ENCODE measurements around the gene TUBAL3. TPM values are rescaled to one million over a fixed set of nuclear protein-coding genes. Genes with fewer than 3 reads are reported as not detected.

Gene TUBAL3
- total and polyA plus RNA-seq, 9 of the 15 experiments (the other 6 are each of a cell fraction or from before 2014, with no cell fraction given): 5.5 to 10.1 (median 6.9) TPM

DNA sequence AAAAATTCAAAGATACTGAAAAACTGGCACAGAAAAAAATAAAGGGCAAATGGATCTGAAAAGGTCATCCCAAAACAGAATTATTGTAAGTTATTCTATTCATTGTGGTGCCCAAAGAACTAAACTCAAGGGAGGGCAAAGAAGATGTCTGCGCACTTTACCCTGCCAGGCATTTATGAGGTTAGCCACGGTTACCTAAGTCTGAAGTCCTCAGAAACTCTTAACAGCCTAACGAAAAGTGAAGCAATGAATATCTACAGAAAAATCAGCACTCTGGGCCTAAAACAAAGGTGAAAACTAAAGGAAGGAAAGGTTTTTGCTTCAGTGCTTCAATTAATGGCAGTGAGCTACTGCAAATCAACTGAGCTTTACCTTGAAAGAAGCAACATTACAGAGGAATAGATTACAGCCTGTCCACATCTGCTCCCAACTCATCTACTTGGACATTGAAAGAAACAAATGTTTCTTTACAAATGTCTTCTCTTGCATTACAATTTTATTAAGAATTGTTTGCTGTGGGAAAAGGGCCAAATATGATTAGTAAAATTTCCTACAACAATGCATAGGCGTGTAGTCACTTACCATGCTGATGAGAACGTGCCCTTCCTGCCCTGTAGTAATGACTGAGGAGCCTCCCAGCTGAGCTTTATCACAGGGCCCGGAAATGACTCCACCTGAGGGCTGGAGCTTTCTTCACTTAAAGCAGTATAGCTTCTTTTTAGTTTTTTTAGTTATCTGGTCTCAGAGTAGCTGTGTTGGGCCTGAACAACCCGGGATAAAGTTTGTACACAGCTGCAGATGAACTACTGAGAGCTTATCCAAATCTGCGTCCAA, at the start of gene TUBAL3 (continued):
- TF ChIP-seq, protein P1, sequence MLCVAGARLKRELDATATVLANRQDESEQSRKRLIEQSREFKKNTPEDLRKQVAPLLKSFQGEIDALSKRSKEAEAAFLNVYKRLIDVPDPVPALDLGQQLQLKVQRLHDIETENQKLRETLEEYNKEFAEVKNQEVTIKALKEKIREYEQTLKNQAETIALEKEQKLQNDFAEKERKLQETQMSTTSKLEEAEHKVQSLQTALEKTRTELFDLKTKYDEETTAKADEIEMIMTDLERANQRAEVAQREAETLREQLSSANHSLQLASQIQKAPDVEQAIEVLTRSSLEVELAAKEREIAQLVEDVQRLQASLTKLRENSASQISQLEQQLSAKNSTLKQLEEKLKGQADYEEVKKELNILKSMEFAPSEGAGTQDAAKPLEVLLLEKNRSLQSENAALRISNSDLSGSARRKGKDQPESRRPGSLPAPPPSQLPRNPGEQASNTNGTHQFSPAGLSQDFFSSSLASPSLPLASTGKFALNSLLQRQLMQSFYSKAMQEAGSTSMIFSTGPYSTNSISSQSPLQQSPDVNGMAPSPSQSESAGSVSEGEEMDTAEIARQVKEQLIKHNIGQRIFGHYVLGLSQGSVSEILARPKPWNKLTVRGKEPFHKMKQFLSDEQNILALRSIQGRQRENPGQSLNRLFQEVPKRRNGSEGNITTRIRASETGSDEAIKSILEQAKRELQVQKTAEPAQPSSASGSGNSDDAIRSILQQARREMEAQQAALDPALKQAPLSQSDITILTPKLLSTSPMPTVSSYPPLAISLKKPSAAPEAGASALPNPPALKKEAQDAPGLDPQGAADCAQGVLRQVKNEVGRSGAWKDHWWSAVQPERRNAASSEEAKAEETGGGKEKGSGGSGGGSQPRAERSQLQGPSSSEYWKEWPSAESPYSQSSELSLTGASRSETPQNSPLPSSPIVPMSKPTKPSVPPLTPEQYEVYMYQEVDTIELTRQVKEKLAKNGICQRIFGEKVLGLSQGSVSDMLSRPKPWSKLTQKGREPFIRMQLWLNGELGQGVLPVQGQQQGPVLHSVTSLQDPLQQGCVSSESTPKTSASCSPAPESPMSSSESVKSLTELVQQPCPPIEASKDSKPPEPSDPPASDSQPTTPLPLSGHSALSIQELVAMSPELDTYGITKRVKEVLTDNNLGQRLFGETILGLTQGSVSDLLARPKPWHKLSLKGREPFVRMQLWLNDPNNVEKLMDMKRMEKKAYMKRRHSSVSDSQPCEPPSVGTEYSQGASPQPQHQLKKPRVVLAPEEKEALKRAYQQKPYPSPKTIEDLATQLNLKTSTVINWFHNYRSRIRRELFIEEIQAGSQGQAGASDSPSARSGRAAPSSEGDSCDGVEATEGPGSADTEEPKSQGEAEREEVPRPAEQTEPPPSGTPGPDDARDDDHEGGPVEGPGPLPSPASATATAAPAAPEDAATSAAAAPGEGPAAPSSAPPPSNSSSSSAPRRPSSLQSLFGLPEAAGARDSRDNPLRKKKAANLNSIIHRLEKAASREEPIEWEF (CRISPR knock-in tag; IDR thresholded peaks at IDR 0.05): no peak
- TF ChIP-seq, protein P2, sequence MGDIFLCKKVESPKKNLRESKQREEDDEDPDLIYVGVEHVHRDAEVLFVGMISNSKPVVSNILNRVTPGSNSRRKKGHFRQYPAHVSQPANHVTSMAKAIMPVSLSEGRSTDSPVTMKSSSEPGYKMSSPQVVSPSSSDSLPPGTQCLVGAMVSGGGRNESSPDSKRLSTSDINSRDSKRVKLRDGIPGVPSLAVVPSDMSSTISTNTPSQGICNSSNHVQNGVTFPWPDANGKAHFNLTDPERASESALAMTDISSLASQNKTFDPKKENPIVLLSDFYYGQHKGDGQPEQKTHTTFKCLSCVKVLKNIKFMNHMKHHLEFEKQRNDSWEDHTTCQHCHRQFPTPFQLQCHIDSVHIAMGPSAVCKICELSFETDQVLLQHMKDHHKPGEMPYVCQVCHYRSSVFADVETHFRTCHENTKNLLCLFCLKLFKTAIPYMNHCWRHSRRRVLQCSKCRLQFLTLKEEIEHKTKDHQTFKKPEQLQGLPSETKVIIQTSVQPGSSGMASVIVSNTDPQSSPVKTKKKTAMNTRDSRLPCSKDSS (IDR thresholded peaks at IDR 0.05; ENCODE audit: low read depth, partially characterized antibody): no peak
- TF ChIP-seq TCF7 (IDR thresholded peaks at IDR 0.05; ENCODE audit: borderline replicate concordance) (no peak), GTF2F1 (IDR thresholded peaks at IDR 0.05; ENCODE audit: low read depth, low read length) (no peak), ZZZ3 (IDR thresholded peaks at IDR 0.05) (no peak), ATF7 (IDR thresholded peaks at IDR 0.05) (peak; percentile 52), PRMT5 (CRISPR knock-in tag; IDR thresholded peaks at IDR 0.05) (no peak), SMAD1 (IDR thresholded peaks at IDR 0.05; ENCODE audit: low read depth, low read length, partially characterized antibody) (no peak), PCBP1 (IDR thresholded peaks at IDR 0.05; ENCODE audit: low read depth, low read length, poor library complexity, severe bottlenecking) (no peak), ZNF24 (IDR thresholded peaks at IDR 0.05) (no peak)
- TF ChIP-seq, protein P3, sequence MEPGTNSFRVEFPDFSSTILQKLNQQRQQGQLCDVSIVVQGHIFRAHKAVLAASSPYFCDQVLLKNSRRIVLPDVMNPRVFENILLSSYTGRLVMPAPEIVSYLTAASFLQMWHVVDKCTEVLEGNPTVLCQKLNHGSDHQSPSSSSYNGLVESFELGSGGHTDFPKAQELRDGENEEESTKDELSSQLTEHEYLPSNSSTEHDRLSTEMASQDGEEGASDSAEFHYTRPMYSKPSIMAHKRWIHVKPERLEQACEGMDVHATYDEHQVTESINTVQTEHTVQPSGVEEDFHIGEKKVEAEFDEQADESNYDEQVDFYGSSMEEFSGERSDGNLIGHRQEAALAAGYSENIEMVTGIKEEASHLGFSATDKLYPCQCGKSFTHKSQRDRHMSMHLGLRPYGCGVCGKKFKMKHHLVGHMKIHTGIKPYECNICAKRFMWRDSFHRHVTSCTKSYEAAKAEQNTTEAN (CRISPR knock-in tag; IDR thresholded peaks at IDR 0.05): no peak
- TF ChIP-seq, protein P4, sequence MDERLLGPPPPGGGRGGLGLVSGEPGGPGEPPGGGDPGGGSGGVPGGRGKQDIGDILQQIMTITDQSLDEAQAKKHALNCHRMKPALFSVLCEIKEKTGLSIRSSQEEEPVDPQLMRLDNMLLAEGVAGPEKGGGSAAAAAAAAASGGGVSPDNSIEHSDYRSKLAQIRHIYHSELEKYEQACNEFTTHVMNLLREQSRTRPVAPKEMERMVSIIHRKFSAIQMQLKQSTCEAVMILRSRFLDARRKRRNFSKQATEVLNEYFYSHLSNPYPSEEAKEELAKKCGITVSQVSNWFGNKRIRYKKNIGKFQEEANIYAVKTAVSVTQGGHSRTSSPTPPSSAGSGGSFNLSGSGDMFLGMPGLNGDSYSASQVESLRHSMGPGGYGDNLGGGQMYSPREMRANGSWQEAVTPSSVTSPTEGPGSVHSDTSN (CRISPR knock-in tag; IDR thresholded peaks at IDR 0.05; ENCODE audit: low read depth): no peak
- TF ChIP-seq, protein P4 (tag; conservative IDR thresholded peaks at IDR 0.05; ENCODE audit: low read depth): no peak
- TF ChIP-seq, protein P5, sequence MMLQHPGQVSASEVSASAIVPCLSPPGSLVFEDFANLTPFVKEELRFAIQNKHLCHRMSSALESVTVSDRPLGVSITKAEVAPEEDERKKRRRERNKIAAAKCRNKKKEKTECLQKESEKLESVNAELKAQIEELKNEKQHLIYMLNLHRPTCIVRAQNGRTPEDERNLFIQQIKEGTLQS (IDR thresholded peaks at IDR 0.05): peak; percentile 51; the same call in 1 of the 2 replicates
- TF ChIP-seq, protein P5 (CRISPR knock-in tag; conservative IDR thresholded peaks at IDR 0.05): no peak

All from K562 (cell line).